Measurements from ENCODE around the gene IL5.

The IL5 gene

DNA sequence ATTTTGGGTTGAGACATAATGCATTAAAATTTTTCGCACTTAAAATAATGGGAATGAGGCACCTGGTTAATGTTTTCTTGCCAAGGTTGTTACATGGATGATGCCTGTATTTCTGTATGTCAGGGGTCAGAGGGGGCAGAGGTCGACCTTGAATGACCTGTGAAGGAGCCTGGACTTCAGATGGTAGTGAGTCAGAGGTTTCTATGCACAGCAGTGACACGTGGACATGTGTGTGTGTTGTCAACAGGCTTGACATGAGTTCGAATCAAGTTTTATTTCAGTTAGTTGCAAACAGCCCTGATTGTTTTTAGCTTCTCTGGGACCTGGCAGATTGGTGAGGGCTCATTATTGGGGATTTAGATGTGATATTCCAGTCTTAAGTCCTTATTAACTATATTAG lies 3.6 kb downstream of the IL5 start:
- in situ Hi-C loops (cut with HindIII; ENCODE audit: low sequenced_read_pairs): no loop called here
- TF ChIP-seq, protein P1, sequence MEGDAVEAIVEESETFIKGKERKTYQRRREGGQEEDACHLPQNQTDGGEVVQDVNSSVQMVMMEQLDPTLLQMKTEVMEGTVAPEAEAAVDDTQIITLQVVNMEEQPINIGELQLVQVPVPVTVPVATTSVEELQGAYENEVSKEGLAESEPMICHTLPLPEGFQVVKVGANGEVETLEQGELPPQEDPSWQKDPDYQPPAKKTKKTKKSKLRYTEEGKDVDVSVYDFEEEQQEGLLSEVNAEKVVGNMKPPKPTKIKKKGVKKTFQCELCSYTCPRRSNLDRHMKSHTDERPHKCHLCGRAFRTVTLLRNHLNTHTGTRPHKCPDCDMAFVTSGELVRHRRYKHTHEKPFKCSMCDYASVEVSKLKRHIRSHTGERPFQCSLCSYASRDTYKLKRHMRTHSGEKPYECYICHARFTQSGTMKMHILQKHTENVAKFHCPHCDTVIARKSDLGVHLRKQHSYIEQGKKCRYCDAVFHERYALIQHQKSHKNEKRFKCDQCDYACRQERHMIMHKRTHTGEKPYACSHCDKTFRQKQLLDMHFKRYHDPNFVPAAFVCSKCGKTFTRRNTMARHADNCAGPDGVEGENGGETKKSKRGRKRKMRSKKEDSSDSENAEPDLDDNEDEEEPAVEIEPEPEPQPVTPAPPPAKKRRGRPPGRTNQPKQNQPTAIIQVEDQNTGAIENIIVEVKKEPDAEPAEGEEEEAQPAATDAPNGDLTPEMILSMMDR (IDR thresholded peaks at IDR 0.05; ENCODE audit: low read depth, low read length, missing control alignments): no peak
- no peak for DNase-seq (ENCODE audit: low read depth)
- no peak overlapping the region for H3K4me3 ChIP-seq (ENCODE audit: low read depth, low read length)

DNA sequence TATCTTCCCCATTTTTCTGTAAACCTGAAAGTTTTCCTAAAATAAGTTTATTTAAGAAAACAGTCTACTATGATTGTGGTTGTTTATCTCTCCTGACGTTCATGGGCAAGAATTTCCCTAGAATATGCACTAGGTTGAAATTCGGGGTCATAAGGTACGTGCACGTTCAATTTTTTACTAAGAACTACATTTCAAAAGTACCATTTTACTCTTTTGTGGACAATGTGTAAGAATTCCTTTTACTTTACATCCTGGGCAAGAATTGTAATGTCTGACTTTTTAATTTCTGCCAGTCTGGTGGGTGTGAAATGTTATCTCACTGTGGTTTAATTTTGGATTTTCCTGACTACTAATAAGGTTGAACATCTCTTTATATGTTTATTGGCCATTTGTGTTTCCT lies 12.4 kb downstream of the IL5 start:
- TF ChIP-seq, protein P1 (IDR thresholded peaks at IDR 0.05; ENCODE audit: low read depth, low read length, missing control alignments): no peak
- DNase-seq (ENCODE audit: low read depth): no peak
- in situ Hi-C loops (cut with HindIII; ENCODE audit: low sequenced_read_pairs): no loop called here
- no peak overlapping the region for H3K4me3 ChIP-seq (ENCODE audit: low read depth, low read length)

DNA sequence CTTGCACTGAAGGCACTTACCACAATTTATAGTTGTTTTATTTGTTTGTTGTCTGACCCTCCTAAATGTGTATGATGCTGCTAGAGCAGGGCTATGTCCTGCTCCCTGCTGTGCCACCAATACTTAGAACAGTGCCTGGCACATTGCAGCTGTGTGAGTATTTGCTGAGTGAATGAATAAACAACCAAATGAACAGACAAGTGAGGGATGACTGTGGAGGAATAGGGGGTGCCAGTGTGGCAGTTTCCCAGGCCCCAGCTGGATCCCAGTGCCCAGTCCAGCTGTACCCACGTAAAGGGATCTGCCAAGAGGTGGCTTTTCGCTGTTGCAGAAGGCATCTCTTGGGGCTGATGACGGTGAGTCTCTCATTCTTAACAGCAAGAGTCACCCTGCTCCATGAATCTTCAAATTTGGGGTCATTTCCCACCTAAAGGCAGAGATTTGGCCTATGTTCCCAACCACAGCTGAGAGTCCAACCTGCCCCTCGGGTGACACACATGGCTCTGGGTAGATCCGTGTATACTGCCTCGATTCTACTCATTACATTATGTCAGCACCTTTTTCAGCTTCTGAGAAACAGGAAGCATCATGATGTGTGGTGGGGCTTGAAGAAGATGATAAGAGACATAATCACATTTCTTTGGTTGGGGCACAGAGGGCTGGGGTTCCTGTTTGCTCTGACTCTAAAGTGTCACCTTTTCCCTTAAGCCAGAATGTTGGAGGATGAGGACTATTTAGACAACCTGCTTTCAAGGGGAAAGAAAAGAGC lies 14.3 kb downstream of the IL5 start:
- TF ChIP-seq, protein P1 (IDR thresholded peaks at IDR 0.05; ENCODE audit: low read depth, low read length, missing control alignments): no peak
- DNase-seq (ENCODE audit: low read depth): no peak
- H3K4me3 ChIP-seq (ENCODE audit: low read depth, low read length): no peak overlapping the region
- in situ Hi-C loops (cut with HindIII; ENCODE audit: low sequenced_read_pairs): no loop called here

DNA sequence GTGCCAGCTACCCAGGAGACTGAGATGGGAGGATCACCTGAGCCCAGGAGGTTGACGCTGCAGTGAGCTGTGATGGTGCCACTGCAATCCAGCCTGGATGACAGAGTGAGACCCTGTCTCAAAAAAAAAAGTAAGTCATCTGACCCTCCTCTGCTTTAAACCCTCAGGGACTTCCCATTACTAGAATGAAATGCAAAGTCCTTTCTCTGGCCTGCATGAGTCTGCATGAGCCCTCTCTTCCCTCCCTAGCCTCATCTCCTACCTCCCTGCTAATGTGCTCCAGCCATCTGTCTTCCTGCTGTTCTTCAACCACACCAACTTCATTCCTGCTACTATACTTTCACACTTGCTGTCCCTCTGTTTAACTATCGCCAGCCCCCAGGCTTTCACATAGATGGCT lies 15.3 kb downstream of the IL5 start:
- TF ChIP-seq, protein P1 (IDR thresholded peaks at IDR 0.05; ENCODE audit: low read depth, low read length, missing control alignments): no peak
- in situ Hi-C loops (cut with HindIII; ENCODE audit: low sequenced_read_pairs): no loop called here
- no peak for DNase-seq (ENCODE audit: low read depth)
- H3K4me3 ChIP-seq (ENCODE audit: low read depth, low read length): no peak overlapping the region

DNA sequence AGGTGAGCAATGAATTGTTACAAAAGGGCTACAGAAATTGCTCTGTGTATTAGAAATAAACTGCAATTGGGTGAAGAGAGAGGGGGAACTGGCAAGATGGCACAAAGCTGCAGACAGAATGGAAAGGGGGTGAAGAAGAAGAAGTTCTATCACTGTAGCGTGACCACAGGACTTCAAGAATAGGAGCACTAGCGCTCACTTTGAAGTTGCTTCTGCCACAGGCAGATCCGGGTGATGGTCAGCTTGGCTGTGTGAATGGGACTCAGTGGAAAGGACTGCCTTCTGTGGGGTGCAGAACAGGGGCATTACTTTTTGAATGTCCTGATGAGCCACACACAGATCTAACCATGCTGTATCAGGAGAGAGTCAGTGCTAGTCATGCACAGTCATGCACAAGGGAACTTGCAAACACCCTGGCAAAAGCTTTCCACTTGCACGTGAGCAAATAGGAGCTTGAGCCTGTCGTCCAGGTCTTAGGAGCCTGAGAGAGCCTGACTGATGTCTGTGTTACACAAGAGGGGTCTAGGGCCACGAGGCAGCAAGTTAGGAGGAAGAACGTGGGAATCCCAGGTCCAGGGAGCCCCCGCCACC lies 16.3 kb downstream of the IL5 start:
- no peak overlapping the region for H3K4me3 ChIP-seq (ENCODE audit: low read depth, low read length)
- in situ Hi-C loops (cut with HindIII; ENCODE audit: low sequenced_read_pairs): no loop called here
- TF ChIP-seq, protein P1 (IDR thresholded peaks at IDR 0.05; ENCODE audit: low read depth, low read length, missing control alignments): no peak
- no peak for DNase-seq (ENCODE audit: low read depth)

DNA sequence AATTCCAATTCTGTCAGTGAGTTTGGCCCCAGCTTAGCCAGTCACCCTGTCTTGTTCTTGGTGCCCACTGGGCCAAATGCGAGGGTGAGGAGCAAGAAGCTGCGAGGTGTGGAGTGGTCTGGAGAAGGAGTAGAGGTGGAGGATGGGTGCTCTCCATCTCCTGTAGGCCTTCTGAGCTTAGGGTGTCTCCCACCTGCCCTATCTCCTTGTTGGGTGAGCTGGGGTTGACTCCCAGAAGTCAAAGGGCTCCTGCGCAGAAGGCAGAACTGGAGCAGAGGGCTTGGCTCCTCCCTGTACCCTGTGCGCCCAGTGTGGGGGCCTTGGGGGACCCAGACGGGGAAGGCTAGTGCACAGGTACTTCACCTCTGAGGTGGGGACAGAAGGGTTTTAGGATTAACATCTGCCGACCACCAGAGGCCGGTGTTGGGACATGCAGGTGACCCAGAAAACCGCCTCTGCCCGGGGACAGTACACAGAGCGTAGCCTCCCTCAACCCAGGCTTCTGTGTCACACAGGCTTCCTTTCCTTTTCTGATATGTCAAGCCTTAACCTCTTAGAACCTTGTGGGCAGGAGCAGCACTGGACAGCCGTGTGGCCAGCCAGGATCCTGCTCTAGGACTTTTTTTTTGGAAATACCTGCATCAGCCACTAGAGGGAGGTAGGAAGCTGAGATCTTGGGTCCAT lies 16.9 kb downstream of the IL5 start:
- TF ChIP-seq, protein P1 (IDR thresholded peaks at IDR 0.05; ENCODE audit: low read depth, low read length, missing control alignments): peak; percentile 88
- peak; percentile 29 for DNase-seq (ENCODE audit: low read depth)
- H3K4me3 ChIP-seq (ENCODE audit: low read depth, low read length): no peak overlapping the region
- in situ Hi-C loops (cut with HindIII; ENCODE audit: low sequenced_read_pairs): no loop called here

Measured in astrocyte of the cerebellum (primary cell).